Activated CD8-positive, alpha-beta memory T cell treated with anti-CD3 and anti-CD28 coated beads for 1 hour (primary cell): ENCODE data around the gene MARCHF6.
"Not testable (repeated sequence)": the region's sequence is repeated elsewhere in the genome, so short reads cannot be mapped to it uniquely, and the experiment has no call there.

Experiments
- DNase-seq, 2 donors: peaks; one replicate each; pipeline ENCODE4 v3.0.0-alpha.2; 2020; ENCODE audit warnings: low read depth in 1 of 2; ENCODE audit errors: extremely low read depth in 1 of 2

MARCHF6 gene

GRCh38 chr5:10353241-10354047, at the start of gene MARCHF6:
MARCHF6 (plus strand) TSS chr5:10353695; CDS start chr5:10353899, 204 bp downstream.
- peak; percentile 87 to 96 for DNase-seq

GRCh38 chr5:10303699-10304170, 49.8 kb upstream of the MARCHF6 start:
- no peak for DNase-seq

- DNase-seq = no peak
Measured at GRCh38 chr5:10304932-10305331, 48.6 kb upstream of the MARCHF6 start.

- DNase-seq = no peak
Measured at GRCh38 chr5:10306114-10306513, 47.4 kb upstream of the MARCHF6 start.

GRCh38 chr5:10306806-10307205, 46.7 kb upstream of the MARCHF6 start:
- DNase-seq = no peak

- DNase-seq = peak in 1 of 2 donors; percentile 2
Measured at GRCh38 chr5:10307206-10308148, 46.0 kb upstream of the MARCHF6 start, which contains the start of gene CMBL. CMBL (minus strand) TSS chr5:10307902; CDS start chr5:10290762, 17,140 bp downstream.

GRCh38 chr5:10308844-10309243, 44.7 kb upstream of the MARCHF6 start:
- no peak for DNase-seq

GRCh38 chr5:10310066-10310779, 43.3 kb upstream of the MARCHF6 start:
- DNase-seq = no peak

GRCh38 chr5:10310835-10311570, 42.5 kb upstream of the MARCHF6 start:
- not testable (repeated sequence) for DNase-seq

- DNase-seq = no peak
Measured at GRCh38 chr5:10311595-10312425, 41.7 kb upstream of the MARCHF6 start.

- no peak for DNase-seq
Measured at GRCh38 chr5:10315201-10315600, 38.3 kb upstream of the MARCHF6 start.

GRCh38 chr5:10315824-10316509, 37.5 kb upstream of the MARCHF6 start:
- no peak for DNase-seq

GRCh38 chr5:10317825-10318682, 35.4 kb upstream of the MARCHF6 start:
- DNase-seq = no peak

GRCh38 chr5:10319202-10319851, 34.2 kb upstream of the MARCHF6 start:
- DNase-seq = no peak

- DNase-seq = no peak
Measured at GRCh38 chr5:10320793-10321192, 32.7 kb upstream of the MARCHF6 start.

- no peak for DNase-seq
Measured at GRCh38 chr5:10321882-10322281, 31.6 kb upstream of the MARCHF6 start.
